Stomach (tissue), 4 donors: ENCODE measurements around the gene CHMP3.

Experiments used
- POLR2A ChIP-seq, 4 donors: fragments of 450-650 bp; IDR thresholded peaks; one replicate each; pipeline ENCODE4 v1.6.1; 2016; ENCODE audit warnings: antibody characterized with exemption in 4 of 4, control low read depth in 2 of 4, mild to moderate bottlenecking in 1 of 4, moderate library complexity in 1 of 4
- TF ChIP-seq, protein P1 (sequence below), 7 experiments: fragments of 450-650 bp in 4 of 7; fragments of 200-600 bp in 3 of 7; sonication (generic) in 3 of 7; IDR thresholded peaks; one replicate each; pipeline ENCODE4 v1.5.1; 2016 to 2019; ENCODE audit warnings: antibody characterized with exemption in 7 of 7, control low read depth in 2 of 7, mild to moderate bottlenecking in 1 of 7

DNA sequence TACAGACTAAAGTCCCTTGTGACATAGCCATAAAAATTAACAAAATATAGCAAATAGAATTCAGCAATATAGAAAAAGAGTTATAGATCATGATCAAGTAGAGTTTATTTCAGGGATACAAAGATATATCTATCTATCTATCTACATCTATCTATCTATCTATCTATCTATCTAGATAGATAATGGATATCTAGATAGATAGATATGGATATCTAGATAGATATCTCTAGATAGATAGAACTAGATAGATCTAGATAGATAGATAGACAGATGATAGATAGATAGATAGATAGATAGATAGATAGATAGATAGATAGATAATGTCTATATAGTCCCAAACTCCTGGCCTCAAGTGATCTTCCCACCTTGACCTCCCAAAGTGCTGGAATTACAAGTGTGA lies 17.3 kb upstream of the CHMP3 start:
- no peak for TF ChIP-seq POLR2A (IDR thresholded peaks at IDR 0.05)
- TF ChIP-seq, protein P1, sequence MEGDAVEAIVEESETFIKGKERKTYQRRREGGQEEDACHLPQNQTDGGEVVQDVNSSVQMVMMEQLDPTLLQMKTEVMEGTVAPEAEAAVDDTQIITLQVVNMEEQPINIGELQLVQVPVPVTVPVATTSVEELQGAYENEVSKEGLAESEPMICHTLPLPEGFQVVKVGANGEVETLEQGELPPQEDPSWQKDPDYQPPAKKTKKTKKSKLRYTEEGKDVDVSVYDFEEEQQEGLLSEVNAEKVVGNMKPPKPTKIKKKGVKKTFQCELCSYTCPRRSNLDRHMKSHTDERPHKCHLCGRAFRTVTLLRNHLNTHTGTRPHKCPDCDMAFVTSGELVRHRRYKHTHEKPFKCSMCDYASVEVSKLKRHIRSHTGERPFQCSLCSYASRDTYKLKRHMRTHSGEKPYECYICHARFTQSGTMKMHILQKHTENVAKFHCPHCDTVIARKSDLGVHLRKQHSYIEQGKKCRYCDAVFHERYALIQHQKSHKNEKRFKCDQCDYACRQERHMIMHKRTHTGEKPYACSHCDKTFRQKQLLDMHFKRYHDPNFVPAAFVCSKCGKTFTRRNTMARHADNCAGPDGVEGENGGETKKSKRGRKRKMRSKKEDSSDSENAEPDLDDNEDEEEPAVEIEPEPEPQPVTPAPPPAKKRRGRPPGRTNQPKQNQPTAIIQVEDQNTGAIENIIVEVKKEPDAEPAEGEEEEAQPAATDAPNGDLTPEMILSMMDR (IDR thresholded peaks at IDR 0.05): no peak
